Heart right ventricle (tissue), 16 donors: ENCODE measurements around the gene DISC1. TPM values are rescaled to one million over a fixed set of nuclear protein-coding genes. Genes with fewer than 3 reads are reported as not detected.

Experiments used
- ATAC-seq, 8 donors: fragments of 200-7000 bp; cut with Tn5 transposase; one replicate each; pipeline ENCODE4 v1.9.1; 2020; ENCODE audit warnings: mild to moderate bottlenecking in 8 of 8, moderate library complexity in 8 of 8, moderate number of reproducible peaks in 1 of 8
- DNase-seq, 2 donors: peaks; one replicate each; pipeline ENCODE4 v3.0.0-alpha.2; 2020
- H3K27ac ChIP-seq, 10 donors: fragments of 200-600 bp; sonication (generic) in 2 of 10; one replicate each; pipeline versions ENCODE4 v1.5.0 to v1.8.0; 2020 to 2022; ENCODE audit warnings: mild to moderate bottlenecking in 3 of 10
- H3K27me3 ChIP-seq, 7 donors: fragments of 200-600 bp; one replicate each; pipeline ENCODE4 v1.8.0; 2021 to 2022; ENCODE audit warnings: mild to moderate bottlenecking in 2 of 7
- H3K36me3 ChIP-seq, 9 donors: fragments of 200-600 bp; sonication (generic) in 1 of 9; one replicate each; pipeline versions ENCODE4 v1.5.0 to v1.8.0; 2020 to 2022; ENCODE audit warnings: mild to moderate bottlenecking in 2 of 9
- H3K4me1 ChIP-seq, 9 donors: fragments of 200-600 bp; sonication (generic) in 1 of 9; one replicate each; pipeline versions ENCODE4 v1.5.0 to v1.8.0; 2020 to 2022; ENCODE audit warnings: mild to moderate bottlenecking in 4 of 9
- H3K4me3 ChIP-seq, 10 donors: fragments of 200-600 bp; sonication (generic) in 2 of 10; one replicate each; pipeline versions ENCODE4 v1.5.0 to v1.8.0; 2020 to 2022; ENCODE audit warnings: mild to moderate bottlenecking in 7 of 10, moderate library complexity in 2 of 10
- H3K9me3 ChIP-seq, 11 donors: fragments of 200-600 bp in 10 of 11; sonication (generic) in 2 of 11; one replicate each; pipeline versions ENCODE4 v1.5.0 to v1.8.0; 2013 to 2022; ENCODE audit warnings: mild to moderate bottlenecking in 2 of 11, control low read depth in 1 of 11, moderate library complexity in 1 of 11
- WGBS, 2 donors: extraction: QIAGEN DNeasy Blood & Tissue Kit; methylation state at CpG; one replicate each; pipeline ENCODE4 v1.1.7; 2013; ENCODE audit warnings: inconsistent platforms in 1 of 2; 5-methylcytosine and 5-hydroxymethylcytosine counted together
- intact Hi-C, 10 donors: fragments of 100-400 bp; cut with DNase I; formaldehyde crosslinking; loops; one replicate each; pipeline versions ENCODE4 v1.11.1 to v1.14.2; 2022
- polyA plus RNA-seq, 2 donors: library from polyadenylated mRNA; stranded (reverse); fragments of 200-250 nt; gene quantifications; one replicate each; pipeline ENCODE4 v1.2.3, GENCODE V29; 2013
- total RNA-seq, 10 donors: library from RNA; stranded (reverse); fragmentation: NEBNext Ultra II Directional in 3 of 10; extraction: Animal tissue kit (Norgen Biotek cat#: 25700) in 3 of 10; gene quantifications; one replicate each; pipeline versions ENCODE4 v1.2.1 to v1.2.4, GENCODE V29; 2021 to 2023
- TF ChIP-seq, protein P1 (sequence below), 9 donors: fragments of 200-600 bp; sonication (generic) in 2 of 9; IDR thresholded peaks; one replicate each; pipeline versions ENCODE4 v1.5.0 to v1.8.0; 2021 to 2022; ENCODE audit warnings: antibody characterized with exemption in 9 of 9, mild to moderate bottlenecking in 5 of 9, moderate library complexity in 1 of 9
- donor health status: Arrhythmogenic right ventricular cardiomyopathy.
- donor health status: ischemic (EF 13 %, LVEDD 7.1; RV severe dilation, severe dysfunction).
- donor health status: healthy with polysubstance abuse.
- donor health status: DM: no; HTN: yes; CAD: no.
- donor health status: DM: no; HTN: no; CAD: no.
- donor health status: ischemic (EF 25% LVEDD 6.9; RV normal size, moderate dysfunction).
- donor health status: ischemic (EF 25% LVEDD 5.7; RV mildly dilated, moderate dysfunction).
- donor health status: healthy.
- donor health status: DM: yes; HTN: yes; CAD: no.
- donor health status: Ischemic cardiomyopathy.
- donor health status: ischemic (EF 35%, LVEDD 5.7; RV mildly dilated, moderate dysfunction).
- donor health status: nonischemic (EF 11% LVEDD 7.7; RV severe dilation, severe dysfunction).
- donor health status: DM: yes; HTN: yes; CAD: no.
- donor health status: PGD.
- donor health status: ischemic (EF 29% LVEDD 5.4; RV normal size, mild dysfunction).
- donor health status: nonischemic (EF 23%, LVEDD 6.1; RV moderate dilation, normal function).

DISC1 gene
- total and polyA plus RNA-seq, 12 donors: 1.4 to 6.4 (median 4.0) TPM

DNA sequence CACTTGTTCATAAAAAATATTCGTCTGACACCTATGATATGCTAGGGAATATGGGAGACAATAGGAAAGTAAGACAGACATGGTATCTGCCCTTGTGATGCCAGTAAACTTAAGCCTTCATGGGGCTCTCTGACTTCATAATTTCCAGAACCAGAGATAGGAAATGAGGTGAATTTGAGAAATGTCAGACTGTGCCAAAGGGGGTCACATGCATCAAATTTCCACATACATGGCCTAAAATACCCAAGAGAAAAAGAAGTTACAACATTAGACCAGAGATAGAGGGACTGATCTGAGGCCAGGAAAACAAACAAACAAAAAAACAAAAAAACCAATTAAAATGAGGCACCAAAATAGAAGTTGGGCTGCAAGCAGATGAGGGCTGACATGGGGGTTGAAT, 75.7 kb downstream of the DISC1 start:
- Histone ChIP-seq H3K4me1 (peaks cover 0 to 29% (median 11%) of the 10 kb centered on the region in 9 donors), H3K27me3 (no peaks in the 10 kb centered on the region), H3K36me3 (peaks cover 0 to 13% (median 0%) of the 10 kb centered on the region in 9 donors), H3K4me3 (no peak overlapping the region), H3K9me3 (no peaks in the 10 kb centered on the region), H3K27ac (no peak overlapping the region)
- ATAC-seq: no peak
- intact Hi-C loops: no loop called here
- no peak for DNase-seq
- TF ChIP-seq, protein P1, sequence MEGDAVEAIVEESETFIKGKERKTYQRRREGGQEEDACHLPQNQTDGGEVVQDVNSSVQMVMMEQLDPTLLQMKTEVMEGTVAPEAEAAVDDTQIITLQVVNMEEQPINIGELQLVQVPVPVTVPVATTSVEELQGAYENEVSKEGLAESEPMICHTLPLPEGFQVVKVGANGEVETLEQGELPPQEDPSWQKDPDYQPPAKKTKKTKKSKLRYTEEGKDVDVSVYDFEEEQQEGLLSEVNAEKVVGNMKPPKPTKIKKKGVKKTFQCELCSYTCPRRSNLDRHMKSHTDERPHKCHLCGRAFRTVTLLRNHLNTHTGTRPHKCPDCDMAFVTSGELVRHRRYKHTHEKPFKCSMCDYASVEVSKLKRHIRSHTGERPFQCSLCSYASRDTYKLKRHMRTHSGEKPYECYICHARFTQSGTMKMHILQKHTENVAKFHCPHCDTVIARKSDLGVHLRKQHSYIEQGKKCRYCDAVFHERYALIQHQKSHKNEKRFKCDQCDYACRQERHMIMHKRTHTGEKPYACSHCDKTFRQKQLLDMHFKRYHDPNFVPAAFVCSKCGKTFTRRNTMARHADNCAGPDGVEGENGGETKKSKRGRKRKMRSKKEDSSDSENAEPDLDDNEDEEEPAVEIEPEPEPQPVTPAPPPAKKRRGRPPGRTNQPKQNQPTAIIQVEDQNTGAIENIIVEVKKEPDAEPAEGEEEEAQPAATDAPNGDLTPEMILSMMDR (IDR thresholded peaks at IDR 0.05): no peak
- 86 to 92% methylated on average over 1 of the region's 1 CpG for WGBS, 2 donors

DNA sequence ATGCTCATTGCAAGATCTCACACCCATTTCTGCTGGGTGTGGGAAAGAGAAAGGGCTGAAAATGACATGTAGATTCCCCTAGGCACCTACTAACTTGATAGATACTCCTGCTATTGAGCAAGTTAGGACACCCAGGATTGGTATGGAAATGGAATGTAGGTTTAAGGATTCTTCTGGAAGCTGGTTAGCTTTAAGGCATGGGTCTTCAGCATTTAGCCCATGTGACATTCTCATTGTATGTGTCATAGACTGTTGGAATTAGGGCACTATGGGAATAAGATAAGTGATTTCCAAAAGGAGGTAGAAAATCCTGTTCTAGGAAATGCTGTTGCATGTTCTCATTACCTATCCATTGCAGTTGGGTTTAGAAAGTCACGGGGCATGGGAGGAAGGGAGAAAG, 76.2 kb downstream of the DISC1 start:
- peaks cover 0 to 14% (median 0%) of the 10 kb centered on the region in 9 donors for H3K36me3 ChIP-seq
- 93 to 94% methylated on average over 1 of the region's 1 CpG for WGBS, 2 donors
- intact Hi-C loops: no loop called here
- H3K4me3 ChIP-seq: no peak overlapping the region
- peaks cover 0 to 29% (median 11%) of the 10 kb centered on the region in 9 donors for H3K4me1 ChIP-seq
- TF ChIP-seq, protein P1 (IDR thresholded peaks at IDR 0.05): no peak
- no peak overlapping the region for H3K27ac ChIP-seq
- no peaks in the 10 kb centered on the region for H3K9me3 ChIP-seq
- ATAC-seq: no peak
- no peaks in the 10 kb centered on the region for H3K27me3 ChIP-seq
- DNase-seq: no peak

DNA sequence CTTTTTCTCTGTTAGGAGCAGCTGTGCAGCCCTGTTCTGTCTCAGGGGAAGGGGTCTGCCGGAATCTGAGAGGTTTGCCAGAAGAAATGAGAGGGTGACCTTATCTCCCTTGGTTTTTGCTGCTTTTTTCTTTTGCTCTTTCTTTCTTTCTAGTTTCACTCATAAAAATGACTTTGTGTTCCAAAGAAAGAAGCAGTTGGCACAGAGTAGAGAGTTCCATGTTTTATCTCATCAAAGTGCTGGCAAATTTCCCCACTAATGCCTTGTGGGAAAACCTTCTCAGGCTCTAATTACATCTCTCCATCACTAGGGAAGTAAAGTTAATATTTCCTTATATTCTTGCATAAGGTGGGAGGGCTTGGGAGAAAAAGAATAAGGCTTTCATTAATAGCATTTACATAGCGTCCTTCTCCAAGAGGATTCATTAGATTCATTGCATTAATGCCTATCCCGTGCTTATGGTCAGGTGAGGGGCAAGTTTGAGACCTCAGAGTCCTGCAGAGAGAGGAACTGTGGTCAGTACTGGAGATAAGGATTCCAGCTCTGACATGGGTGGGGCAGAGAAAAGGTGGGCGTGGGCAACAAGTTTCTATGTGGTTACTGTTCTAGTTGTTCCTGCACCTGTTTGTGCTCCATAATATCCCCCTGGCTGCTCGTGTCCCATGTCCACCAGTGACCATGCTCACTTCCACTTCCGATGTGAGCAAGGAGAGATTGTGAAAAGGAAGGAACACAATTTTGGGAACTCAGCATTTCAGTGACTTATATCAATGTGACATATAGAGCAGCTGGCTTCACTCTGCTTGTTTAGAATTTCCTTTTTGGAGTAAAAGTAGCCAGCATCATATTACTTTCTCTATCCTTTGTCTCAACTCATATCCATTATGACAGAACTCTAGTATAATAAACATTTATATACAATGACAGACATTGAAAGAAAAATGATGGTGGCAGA, 79.5 kb downstream of the DISC1 start:
- H3K4me1 ChIP-seq: peaks cover 0 to 19% (median 11%) of the 10 kb centered on the region in 9 donors
- TF ChIP-seq, protein P1 (IDR thresholded peaks at IDR 0.05): no peak
- intact Hi-C loops: no loop called here
- 68 to 72% methylated on average over 6 of the region's 6 CpGs for WGBS, 2 donors
- ATAC-seq (peak in 1 of 8 donors; percentile 47), DNase-seq (no peak)
- no peak overlapping the region for H3K27ac ChIP-seq
- H3K4me3 ChIP-seq: no peak overlapping the region
- no peaks in the 10 kb centered on the region for H3K9me3 ChIP-seq
- H3K36me3 ChIP-seq: peaks cover 0 to 17% (median 0%) of the 10 kb centered on the region in 9 donors
- H3K27me3 ChIP-seq: no peaks in the 10 kb centered on the region

DNA sequence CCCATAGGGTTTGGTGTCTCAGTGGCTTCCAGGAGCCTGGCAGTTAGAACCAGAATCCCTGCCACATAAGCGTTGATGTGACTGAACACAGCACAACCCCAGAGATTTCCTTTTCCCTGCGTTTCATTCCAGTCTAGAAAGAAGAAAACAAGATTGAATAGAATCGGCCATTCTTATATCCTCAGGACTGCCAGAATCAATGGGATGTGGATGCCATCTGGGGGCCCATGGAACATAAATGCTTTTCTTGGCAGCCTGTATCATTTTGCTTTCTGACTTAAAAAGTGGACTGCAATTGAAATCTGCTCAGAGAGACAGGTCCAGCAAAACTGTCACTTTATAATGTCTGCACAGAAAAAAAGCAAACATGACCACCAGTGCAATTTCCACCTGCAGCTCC, 80.3 kb downstream of the DISC1 start:
- H3K4me3 ChIP-seq: no peak overlapping the region
- 77 to 81% methylated on average over 3 of the region's 3 CpGs for WGBS, 2 donors
- no peaks in the 10 kb centered on the region for H3K27me3 ChIP-seq
- ATAC-seq (no peak), DNase-seq (no peak)
- intact Hi-C loops: no loop called here
- H3K27ac ChIP-seq: no peak overlapping the region
- peaks cover 0 to 17% (median 0%) of the 10 kb centered on the region in 9 donors for H3K36me3 ChIP-seq
- no peaks in the 10 kb centered on the region for H3K9me3 ChIP-seq
- TF ChIP-seq, protein P1 (IDR thresholded peaks at IDR 0.05): no peak
- peaks cover 0 to 19% (median 11%) of the 10 kb centered on the region in 9 donors for H3K4me1 ChIP-seq
